CD14-positive monocyte (primary cell): ENCODE results near the gene ZNF248. TPM values are rescaled to one million over a fixed set of nuclear protein-coding genes. Genes with fewer than 3 reads are reported as not detected.

Experiments
- DNase-seq, 3 donors: peaks; one replicate each; pipeline ENCODE4 v3.0.0-alpha.2; 2011 to 2022
- H2AFZ ChIP-seq: 2 replicates; pipeline ENCODE4 v1.6.0; 2012; ENCODE audit warnings: mild to moderate bottlenecking, low read depth, low read length, inconsistent platforms; ENCODE audit not compliant: insufficient read depth, poor library complexity, severe bottlenecking
- H3K27ac ChIP-seq, 2 donors: 1 replicate in 1 of 2; 2 replicates in 1 of 2; pipeline ENCODE4 v1.5.1; 2012 to 2013; ENCODE audit warnings: low read length in 2 of 2, control low read depth in 1 of 2, inconsistent platforms in 1 of 2, low read depth in 1 of 2, mild to moderate bottlenecking in 1 of 2
- H3K27me3 ChIP-seq, 2 donors: one replicate each; pipeline versions ENCODE4 v1.6.0 to v1.6.1; 2011 to 2013; ENCODE audit warnings: low read length in 2 of 2; ENCODE audit not compliant: control insufficient read depth in 2 of 2, insufficient read depth in 2 of 2
- H3K36me3 ChIP-seq, 2 donors: replicated peaks in 1 of 2; 1 replicate in 1 of 2; 2 replicates in 1 of 2; pipeline versions ENCODE4 v1.5.1 to v1.6.1; 2012 to 2013; ENCODE audit warnings: low read length in 2 of 2, control low read depth in 1 of 2, inconsistent platforms in 1 of 2, mild to moderate bottlenecking in 1 of 2; ENCODE audit not compliant: insufficient read depth in 2 of 2, control insufficient read depth in 1 of 2
- H3K4me1 ChIP-seq, 2 donors: 1 replicate in 1 of 2; 2 replicates in 1 of 2; pipeline versions ENCODE4 v1.5.1 to v1.6.1; 2012 to 2013; ENCODE audit warnings: low read length in 2 of 2, control low read depth in 1 of 2, inconsistent platforms in 1 of 2, mild to moderate bottlenecking in 1 of 2, moderate library complexity in 1 of 2; ENCODE audit not compliant: insufficient read depth in 2 of 2, control insufficient read depth in 1 of 2
- H3K4me2 ChIP-seq: replicated peaks from 2 replicates; pipeline ENCODE3; 2012; ENCODE audit warnings: low read length, moderate library complexity, mild to moderate bottlenecking; ENCODE audit not compliant: poor library complexity, severe bottlenecking; ENCODE audit errors: extremely low read depth
- H3K4me3 ChIP-seq, 3 experiments: fragments of 200-600 bp in 1 of 3; sonication (generic) in 1 of 3; replicated peaks in 1 of 3; 1 replicate in 2 of 3; 2 replicates in 1 of 3; pipeline ENCODE4 v1.5.1; 2011 to 2013; ENCODE audit warnings: low read length in 3 of 3, mild to moderate bottlenecking in 3 of 3, control low read depth in 2 of 3, low read depth in 2 of 3, inconsistent platforms in 1 of 3, moderate library complexity in 1 of 3
- H3K79me2 ChIP-seq: 2 replicates; pipeline ENCODE4 v1.6.0; 2012; ENCODE audit warnings: mild to moderate bottlenecking, control low read depth, inconsistent platforms, low read length, moderate library complexity; ENCODE audit not compliant: insufficient read depth
- H3K9ac ChIP-seq: 2 replicates; pipeline ENCODE4 v1.6.0; 2017; ENCODE audit warnings: low read length, mild to moderate bottlenecking; ENCODE audit not compliant: insufficient read depth, poor library complexity, severe bottlenecking
- H3K9me3 ChIP-seq, 2 donors: replicated peaks in 1 of 2; 1 replicate in 1 of 2; 2 replicates in 1 of 2; pipeline versions ENCODE4 v1.5.1 to v1.6.1; 2012 to 2013; ENCODE audit warnings: low read length in 2 of 2, control low read depth in 1 of 2; ENCODE audit not compliant: control insufficient read depth in 1 of 2, insufficient read depth in 1 of 2
- H4K20me1 ChIP-seq: 2 replicates; pipeline ENCODE4 v1.6.0; 2012; ENCODE audit warnings: mild to moderate bottlenecking, low read length, control low read depth, moderate library complexity; ENCODE audit not compliant: insufficient read depth
- H3K27ac Mint-ChIP-seq, 7 donors: one replicate each; pipeline ENCODE4 v1.8.0; 2020; ENCODE audit warnings: mild to moderate bottlenecking in 7 of 7, mixed read lengths in 7 of 7, moderate library complexity in 6 of 7, inconsistent platforms in 2 of 7
- H3K27me3 Mint-ChIP-seq, 3 donors: one replicate each; pipeline ENCODE4 v1.8.0; 2021 to 2022; ENCODE audit warnings: low read depth in 3 of 3, mild to moderate bottlenecking in 3 of 3, mixed read lengths in 3 of 3, moderate library complexity in 3 of 3, inconsistent platforms in 1 of 3
- H3K36me3 Mint-ChIP-seq, 2 donors: one replicate each; pipeline ENCODE4 v1.8.0; 2020; ENCODE audit warnings: mixed read lengths in 2 of 2, inconsistent platforms in 1 of 2, mild to moderate bottlenecking in 1 of 2
- H3K4me1 Mint-ChIP-seq: one replicate; pipeline ENCODE4 v1.8.0; 2020; ENCODE audit warnings: mild to moderate bottlenecking, mixed read lengths
- H3K4me3 Mint-ChIP-seq, 2 donors: one replicate each; pipeline ENCODE4 v1.8.0; 2020; ENCODE audit warnings: mild to moderate bottlenecking in 2 of 2, mixed read lengths in 2 of 2, moderate library complexity in 1 of 2
- H3K9me3 Mint-ChIP-seq, 7 donors: one replicate each; pipeline ENCODE4 v1.8.0; 2020 to 2022; ENCODE audit warnings: mixed read lengths in 7 of 7, mild to moderate bottlenecking in 6 of 7, moderate library complexity in 6 of 7, inconsistent platforms in 2 of 7
- WGBS: methylation state at CpG from one replicate; pipeline ENCODE4 v1.1.5; 2013; ENCODE audit warnings: missing lambda C conversion rate; ENCODE audit not compliant: insufficient coverage; 5-methylcytosine and 5-hydroxymethylcytosine counted together
- intact Hi-C, 2 donors: fragments of 100-400 bp; cut with micrococcal nuclease; formaldehyde crosslinking; loops; one replicate each; pipeline versions ENCODE4 v1.15.0 to v1.15.1; 2023
- polyA plus RNA-seq, 3 donors: library from polyadenylated mRNA; depleted of rRNA in 1 of 3; unstranded in 2 of 3; stranded (reverse) in 1 of 3; fragments of 300-500 nt in 2 of 3; fragments of >200 nt in 1 of 3; fragmentation: Illumina TruSeq in 2 of 3; gene quantifications; 1 replicate in 2 of 3; 2 replicates in 1 of 3; pipeline ENCODE4 v1.2.3, GENCODE V29; 2012 to 2021
- TF ChIP-seq, protein P1 (sequence below): fragments of 200-600 bp; IDR thresholded peaks from one replicate; pipeline ENCODE4 v1.8.0; 2022; ENCODE audit warnings: antibody characterized with exemption, mild to moderate bottlenecking

The ZNF248 gene
- polyA plus RNA-seq, 3 donors, result 0.44 to 2.2 (median 0.94) TPM

DNA sequence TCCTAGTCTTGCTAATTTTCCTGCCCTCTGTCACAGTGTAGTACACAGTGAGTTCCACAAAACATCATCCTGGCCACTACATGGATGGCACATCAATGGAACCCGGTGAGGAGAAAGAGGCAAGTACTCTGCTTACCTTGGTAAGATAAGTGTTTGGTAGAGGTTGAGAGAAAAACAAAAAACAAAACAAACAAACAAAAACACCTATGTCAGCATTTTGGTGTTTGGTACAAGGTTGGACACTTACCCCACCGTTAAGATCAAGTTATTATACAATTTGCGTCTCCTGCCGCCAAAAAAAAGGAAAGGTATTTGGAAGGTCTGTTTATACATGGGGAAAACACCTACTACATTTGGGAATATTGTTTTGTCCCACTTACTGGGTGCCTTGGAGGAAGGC is 72.7 kb downstream of the ZNF248 start:
- Histone ChIP-seq H3K4me3 (no peak overlapping the region), H3K9me3 (peaks cover 47 to 48% of the 10 kb centered on the region in 2 donors), H3K79me2 (no peaks in the 10 kb centered on the region), H2AFZ (no peak overlapping the region), H3K36me3 (no peaks in the 10 kb centered on the region), H3K4me1 (no peaks in the 10 kb centered on the region), H3K4me2 (no peak overlapping the region), H4K20me1 (no peaks in the 10 kb centered on the region), H3K27ac (no peak overlapping the region), H3K27me3 (no peaks in the 10 kb centered on the region), H3K9ac (no peak overlapping the region)
- TF ChIP-seq, protein P1, sequence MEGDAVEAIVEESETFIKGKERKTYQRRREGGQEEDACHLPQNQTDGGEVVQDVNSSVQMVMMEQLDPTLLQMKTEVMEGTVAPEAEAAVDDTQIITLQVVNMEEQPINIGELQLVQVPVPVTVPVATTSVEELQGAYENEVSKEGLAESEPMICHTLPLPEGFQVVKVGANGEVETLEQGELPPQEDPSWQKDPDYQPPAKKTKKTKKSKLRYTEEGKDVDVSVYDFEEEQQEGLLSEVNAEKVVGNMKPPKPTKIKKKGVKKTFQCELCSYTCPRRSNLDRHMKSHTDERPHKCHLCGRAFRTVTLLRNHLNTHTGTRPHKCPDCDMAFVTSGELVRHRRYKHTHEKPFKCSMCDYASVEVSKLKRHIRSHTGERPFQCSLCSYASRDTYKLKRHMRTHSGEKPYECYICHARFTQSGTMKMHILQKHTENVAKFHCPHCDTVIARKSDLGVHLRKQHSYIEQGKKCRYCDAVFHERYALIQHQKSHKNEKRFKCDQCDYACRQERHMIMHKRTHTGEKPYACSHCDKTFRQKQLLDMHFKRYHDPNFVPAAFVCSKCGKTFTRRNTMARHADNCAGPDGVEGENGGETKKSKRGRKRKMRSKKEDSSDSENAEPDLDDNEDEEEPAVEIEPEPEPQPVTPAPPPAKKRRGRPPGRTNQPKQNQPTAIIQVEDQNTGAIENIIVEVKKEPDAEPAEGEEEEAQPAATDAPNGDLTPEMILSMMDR, result no peak
- Mint-ChIP-seq H3K36me3 (no peaks in the 10 kb centered on the region), H3K27ac (no peak overlapping the region), H3K4me1 (no peaks in the 10 kb centered on the region), H3K9me3 (peaks cover 12 to 40% (median 31%) of the 10 kb centered on the region in 7 donors), H3K4me3 (no peak overlapping the region), H3K27me3 (peaks cover 0 to 2% (median 2%) of the 10 kb centered on the region in 3 donors)
- DNase-seq, result no peak
- intact Hi-C loops, result no loop called here
- no CpG with 5 or more reads among the region's 4 CpGs for WGBS

DNA sequence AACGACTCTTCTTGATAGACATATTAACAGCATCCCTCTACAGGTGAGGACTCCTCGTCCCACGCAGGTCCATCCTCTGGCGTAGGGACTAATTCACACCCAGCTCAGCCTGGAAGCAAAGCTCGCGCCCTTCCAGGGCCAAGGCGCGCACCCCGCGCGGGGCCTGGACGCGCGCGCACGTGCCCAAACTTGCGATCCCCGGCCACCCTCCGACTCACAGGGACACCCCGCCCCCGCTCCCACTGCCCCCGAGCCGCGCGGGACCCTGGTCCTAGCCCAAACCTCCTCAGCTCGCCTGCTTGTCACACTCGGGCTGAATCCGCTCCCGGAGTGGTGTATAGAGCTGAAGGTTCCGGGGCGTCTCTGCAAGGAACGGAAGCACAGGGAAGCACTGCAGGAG is 76.9 kb downstream of the ZNF248 start:
- no peak overlapping the region for H3K4me2 ChIP-seq
- no peaks in the 10 kb centered on the region for H3K4me1 ChIP-seq
- no peak overlapping the region for H3K9ac ChIP-seq
- H3K4me1 Mint-ChIP-seq, result no peaks in the 10 kb centered on the region
- peaks cover 42 to 60% of the 10 kb centered on the region in 2 donors for H3K9me3 ChIP-seq
- no peaks in the 10 kb centered on the region for H3K79me2 ChIP-seq
- no peaks in the 10 kb centered on the region for H3K36me3 ChIP-seq
- no peak overlapping the region for H3K4me3 ChIP-seq
- DNase-seq, result no peak
- H2AFZ ChIP-seq, result no peak overlapping the region
- no peaks in the 10 kb centered on the region for H3K27me3 ChIP-seq
- no peaks in the 10 kb centered on the region for H4K20me1 ChIP-seq
- H3K27me3 Mint-ChIP-seq, result peaks cover 0 to 2% (median 2%) of the 10 kb centered on the region in 3 donors
- intact Hi-C loops, result no loop called here
- 66% methylated on average over 29 of the region's 32 CpGs for WGBS
- peaks cover 12 to 38% (median 30%) of the 10 kb centered on the region in 7 donors for H3K9me3 Mint-ChIP-seq
- TF ChIP-seq, protein P1, result no peak
- H3K27ac ChIP-seq, result no peak overlapping the region
- no peak overlapping the region for H3K4me3 Mint-ChIP-seq
- H3K27ac Mint-ChIP-seq, result no peak overlapping the region
- H3K36me3 Mint-ChIP-seq, result no peaks in the 10 kb centered on the region
